SK-N-SH (cell line): Measurements from ENCODE around the gene IPMK. TPM values are rescaled to one million over a fixed set of nuclear protein-coding genes. Genes with fewer than 3 reads are reported as not detected.

Experiments used
- CTCF ChIA-PET: fragments of 300-600, 350-600 bp; formaldehyde crosslinking; extraction: SDS; loops from one replicate; lab custom pipeline; 2021; lab: Yijun Ruan, JAX
- POLR2A ChIA-PET: fragments of 350-600 bp; sonication (Branson Sonifier 250); formaldehyde crosslinking; extraction: SDS; loops from one replicate; lab custom pipeline; 2020; ENCODE audit warnings: antibody characterized with exemption, inconsistent platforms; lab: Yijun Ruan, JAX
- DNase-seq: peaks from one replicate; pipeline ENCODE4 v3.0.0; 2012
- H2AFZ ChIP-seq: fragments of 200-600 bp; sonication (generic); 2 replicates; pipeline ENCODE4 v1.8.1; 2016; ENCODE audit warnings: antibody characterized with exemption, mild to moderate bottlenecking, low read depth
- H3F3A ChIP-seq: fragments of 200-600 bp; sonication (generic); replicated peaks from 2 replicates; pipeline ENCODE3; 2016; ENCODE audit warnings: antibody characterized with exemption, mild to moderate bottlenecking; ENCODE audit not compliant: insufficient read depth
- H3K27ac ChIP-seq, 2 experiments: fragments of 200-500 bp in 1 of 2; fragments of 200-600 bp in 1 of 2; sonication (Bioruptor generic) in 1 of 2; sonication (generic), shearing (Covaris generic) in 1 of 2; 2 replicates each; pipeline versions ENCODE4 v1.5.1 to v1.6.1; 2014 to 2016; ENCODE audit warnings: low read depth in 2 of 2, inconsistent platforms in 1 of 2, low read length in 1 of 2, mild to moderate bottlenecking in 1 of 2, mixed read lengths in 1 of 2
- H3K27me3 ChIP-seq: fragments of 200-600 bp; sonication (generic), shearing (Covaris generic); 2 replicates; pipeline ENCODE4 v1.6.1; 2016; ENCODE audit warnings: mixed run types; ENCODE audit not compliant: insufficient read depth
- H3K36me3 ChIP-seq, 2 experiments: fragments of 200-500 bp in 1 of 2; fragments of 200-600 bp in 1 of 2; sonication (Bioruptor generic) in 1 of 2; sonication (generic) in 1 of 2; replicated peaks in 1 of 2; 2 replicates each; pipeline versions ENCODE3 to v1.5.1; 2014 to 2016; ENCODE audit warnings: low read length in 1 of 2, mild to moderate bottlenecking in 1 of 2; ENCODE audit not compliant: insufficient read depth in 2 of 2, control insufficient read depth in 1 of 2
- H3K4me1 ChIP-seq, 2 experiments: fragments of 200-500 bp in 1 of 2; fragments of 200-600 bp in 1 of 2; sonication (Bioruptor generic) in 1 of 2; sonication (generic), shearing (Covaris generic) in 1 of 2; 2 replicates each; pipeline versions ENCODE4 v1.5.1 to v1.6.1; 2014 to 2016; ENCODE audit warnings: low read depth in 1 of 2, low read length in 1 of 2, mixed run types in 1 of 2; ENCODE audit not compliant: insufficient read depth in 2 of 2, control insufficient read depth in 1 of 2
- H3K4me2 ChIP-seq: fragments of 200-600 bp; sonication (generic), shearing (Covaris generic); 2 replicates; pipeline ENCODE4 v1.6.1; 2017; ENCODE audit warnings: mixed run types
- H3K4me3 ChIP-seq, 2 experiments: fragments of 200-500 bp in 1 of 2; fragments of 200-600 bp in 1 of 2; sonication (Bioruptor generic) in 1 of 2; sonication (generic), shearing (Covaris generic) in 1 of 2; 2 replicates each; pipeline versions ENCODE4 v1.5.1 to v1.8.1; 2014 to 2016; ENCODE audit warnings: low read depth in 2 of 2, inconsistent platforms in 1 of 2, low read length in 1 of 2, mild to moderate bottlenecking in 1 of 2, mixed read lengths in 1 of 2, moderate library complexity in 1 of 2
- H3K79me2 ChIP-seq: fragments of 200-600 bp; sonication (generic); 2 replicates; pipeline ENCODE4 v1.8.1; 2017; ENCODE audit warnings: mild to moderate bottlenecking; ENCODE audit not compliant: insufficient read depth
- H3K9ac ChIP-seq: fragments of 200-600 bp; sonication (generic); 2 replicates; pipeline ENCODE4 v1.6.1; 2017; ENCODE audit warnings: mixed run types
- H3K9me2 ChIP-seq: fragments of 200-600 bp; sonication (generic); 2 replicates; pipeline ENCODE4 v1.6.1; 2017; ENCODE audit warnings: mixed run types
- H3K9me3 ChIP-seq: fragments of 200-600 bp; sonication (generic); 2 replicates; pipeline ENCODE4 v1.6.1; 2017; ENCODE audit warnings: mixed run types, mild to moderate bottlenecking, moderate library complexity
- H4K20me1 ChIP-seq: fragments of 200-600 bp; sonication (generic); 2 replicates; pipeline ENCODE4 v1.6.1; 2017; ENCODE audit warnings: mild to moderate bottlenecking, mixed run types; ENCODE audit not compliant: insufficient read depth
- FOSL2 ChIP-seq: IDR thresholded peaks from 2 replicates; pipeline ENCODE4 v1.4.0; 2012; ENCODE audit warnings: low read depth, mild to moderate bottlenecking, moderate library complexity, borderline replicate concordance
- JUND ChIP-seq: IDR thresholded peaks from 2 replicates; pipeline ENCODE4 v1.4.0; 2012
- MAX ChIP-seq: IDR thresholded peaks from 2 replicates; pipeline ENCODE4 v1.4.0; 2012; ENCODE audit warnings: low read depth
- NFIC ChIP-seq: IDR thresholded peaks from 2 replicates; pipeline ENCODE4 v1.4.0; 2012; ENCODE audit warnings: borderline replicate concordance
- REST ChIP-seq: IDR thresholded peaks from 2 replicates; pipeline ENCODE4 v1.6.1; 2012; ENCODE audit warnings: mild to moderate bottlenecking, low read depth, low read length, moderate library complexity
- RXRA ChIP-seq: IDR thresholded peaks from 2 replicates; pipeline ENCODE4 v1.4.0; 2012; ENCODE audit warnings: low read depth, mild to moderate bottlenecking, borderline replicate concordance
- SIN3A ChIP-seq: IDR thresholded peaks from 2 replicates; pipeline ENCODE4 v1.6.1; 2012; ENCODE audit warnings: low read depth, mild to moderate bottlenecking, low read length, moderate library complexity, borderline replicate concordance
- ZBTB33 ChIP-seq: IDR thresholded peaks from 2 replicates; pipeline ENCODE4 v1.4.0; 2012; ENCODE audit warnings: low read depth, borderline replicate concordance
- WGBS: methylation state at CpG from one replicate; pipeline ENCODE4 v1.1.6; 2017; ENCODE audit warnings: low lambda C conversion rate; 5-methylcytosine and 5-hydroxymethylcytosine counted together
- polyA plus RNA-seq, 3 experiments: library from polyadenylated mRNA; depleted of rRNA; stranded (reverse); fragments of >200 nt; gene quantifications; 2 replicates each; pipeline ENCODE4 v1.2.3, GENCODE V29; 2012

IPMK gene
- polyA plus RNA-seq, 1 of the 3 experiments (the other 2 are of a cell fraction): 0.71 TPM

GRCh38 chr10:58278962-58279307 lies 11.2 kb upstream of the IPMK start:
- DNase-seq: no peak

More at GRCh38 chr10:58278962-58279307, 11.2 kb upstream of the IPMK start:
- WGBS: 85% methylated on average over 1 of the region's 1 CpG
- Histone ChIP-seq H3K27ac (no peak overlapping the region; a peak in 1 of 4 replicates), H3K4me2 (no peak overlapping the region), H3K79me2 (peaks cover 44% of the 10 kb centered on the region), H3K4me1 (peaks cover 2 to 41% of the 10 kb centered on the region in 2 experiments; a peak in 3 of 4 replicates), H3K9ac (no peak overlapping the region), H4K20me1 (no peaks in the 10 kb centered on the region), H3K9me2 (no peaks in the 10 kb centered on the region), H3F3A (peaks cover 27% of the 10 kb centered on the region), H3K4me3 (no peak overlapping the region), H2AFZ (no peak overlapping the region), H3K36me3 (peaks cover 19 to 20% of the 10 kb centered on the region in 2 experiments), H3K9me3 (no peaks in the 10 kb centered on the region), H3K27me3 (no peaks in the 10 kb centered on the region)
- TF ChIP-seq NFIC (no peak), ZBTB33 (no peak), FOSL2 (no peak), REST (no peak), RXRA (no peak), SIN3A (no peak), MAX (no peak), JUND (no peak)
- ChIA-PET CTCF (interaction anchor here (2.4 kb wide), 1 partner anchor 101 kb away, joined by 11 read pairs; no protein-coding TSS in a partner anchor), POLR2A (no interaction called here)
